HUES48 (cell line): ENCODE data around the gene KCNIP1.
"Not testable (repeated sequence)": the region's sequence is repeated elsewhere in the genome, so short reads cannot be mapped to it uniquely, and the experiment has no call there.

Experiments used
- H3K27ac ChIP-seq: one replicate; pipeline ENCODE4 v1.7.0; 2013; ENCODE audit warnings: low read depth, low read length, inconsistent platforms
- H3K27me3 ChIP-seq: 2 replicates; pipeline ENCODE4 v1.6.1; 2013; ENCODE audit warnings: mild to moderate bottlenecking, low read length; ENCODE audit not compliant: control insufficient read depth, insufficient read depth
- H3K36me3 ChIP-seq: 2 replicates; pipeline ENCODE4 v1.6.1; 2013; ENCODE audit warnings: low read length; ENCODE audit not compliant: control insufficient read depth, insufficient read depth
- H3K4me1 ChIP-seq: 2 replicates; pipeline ENCODE4 v1.6.1; 2013; ENCODE audit warnings: mild to moderate bottlenecking, low read length; ENCODE audit not compliant: control insufficient read depth, insufficient read depth
- H3K4me3 ChIP-seq: 2 replicates; pipeline ENCODE4 v1.5.1; 2013; ENCODE audit warnings: mild to moderate bottlenecking, low read depth, low read length
- H3K9ac ChIP-seq: 2 replicates; pipeline ENCODE4 v1.6.1; 2013; ENCODE audit warnings: mild to moderate bottlenecking, low read depth, low read length, moderate library complexity
- H3K9me3 ChIP-seq: 2 replicates; pipeline ENCODE4 v1.6.1; 2013; ENCODE audit warnings: low read length; ENCODE audit not compliant: control insufficient read depth, insufficient read depth

The KCNIP1 gene

DNA sequence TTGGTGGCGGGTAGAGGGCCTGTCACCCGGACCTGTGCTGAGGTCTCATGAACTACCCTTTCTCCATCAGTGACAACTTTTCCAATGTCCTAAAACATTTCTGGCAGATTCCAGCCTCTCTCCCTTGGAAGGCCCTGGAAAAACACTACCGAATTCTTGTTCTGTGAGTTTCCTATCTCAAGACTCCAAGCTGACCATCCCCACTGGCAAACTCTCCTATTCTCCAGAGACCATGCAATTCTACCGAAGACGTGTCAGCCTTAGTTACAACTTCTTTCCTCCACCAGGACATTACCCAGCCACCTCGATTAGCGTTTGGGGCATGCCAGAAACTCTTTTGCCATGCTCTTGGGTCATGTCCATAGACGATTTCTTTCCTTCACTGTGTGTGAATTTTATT is 252.9 kb downstream of the KCNIP1 start:
- no peak overlapping the region for H3K4me3 ChIP-seq
- no peaks in the 10 kb centered on the region for H3K36me3 ChIP-seq
- no peaks in the 10 kb centered on the region for H3K9me3 ChIP-seq
- H3K27me3 ChIP-seq: no peaks in the 10 kb centered on the region
- no peak overlapping the region for H3K27ac ChIP-seq
- H3K4me1 ChIP-seq: peaks cover 17% of the 10 kb centered on the region
- no peak overlapping the region for H3K9ac ChIP-seq

DNA sequence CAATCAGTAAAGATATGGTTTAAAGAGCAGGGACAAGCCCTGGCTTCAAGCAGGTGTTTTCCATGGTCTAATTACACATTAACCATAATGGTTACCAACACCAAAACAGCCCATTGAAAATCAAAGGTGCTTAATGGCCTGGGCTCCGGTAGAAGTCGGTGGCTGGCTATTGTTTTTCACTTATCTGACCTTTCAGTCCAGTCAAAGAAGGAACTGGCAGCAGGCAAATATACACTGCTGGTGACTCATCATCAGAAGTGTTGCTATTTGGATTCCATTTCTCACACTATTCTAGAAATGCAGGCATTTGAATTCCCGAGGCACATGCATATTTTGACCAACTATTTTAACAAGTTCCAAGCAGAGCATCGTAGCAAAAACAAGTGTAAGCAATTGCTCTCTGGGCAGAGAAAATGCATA is 253.4 kb downstream of the KCNIP1 start:
- H3K36me3 ChIP-seq: no peaks in the 10 kb centered on the region
- no peak overlapping the region for H3K4me3 ChIP-seq
- H3K27ac ChIP-seq: peak overlapping the region; percentile 4
- peaks cover 20% of the 10 kb centered on the region for H3K4me1 ChIP-seq
- no peak overlapping the region for H3K9ac ChIP-seq
- H3K9me3 ChIP-seq: no peaks in the 10 kb centered on the region
- H3K27me3 ChIP-seq: no peaks in the 10 kb centered on the region

DNA sequence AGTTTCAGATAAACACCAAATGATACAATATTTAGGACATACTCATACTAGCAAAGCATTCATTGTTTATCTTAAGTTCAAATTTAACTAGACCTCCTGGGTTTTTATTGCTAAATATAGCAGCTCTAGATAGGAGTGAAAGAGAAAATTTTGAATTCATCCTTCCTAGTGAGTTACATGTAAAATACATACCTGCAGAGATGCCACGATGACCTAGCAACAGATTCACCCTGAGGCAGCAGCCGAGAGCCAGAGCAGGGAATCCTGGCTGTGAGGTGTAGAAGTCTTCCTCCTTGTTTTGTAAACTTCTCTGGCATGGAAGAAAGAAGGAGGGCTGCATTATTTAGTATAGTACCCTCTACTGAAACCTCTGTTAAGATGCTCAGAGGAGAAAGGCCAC is 253.8 kb downstream of the KCNIP1 start:
- Histone ChIP-seq H3K36me3 (no peaks in the 10 kb centered on the region), H3K9ac (no peak overlapping the region), H3K4me1 (peaks cover 20% of the 10 kb centered on the region), H3K27ac (peak overlapping the region; percentile 4), H3K4me3 (no peak overlapping the region), H3K27me3 (no peaks in the 10 kb centered on the region), H3K9me3 (no peaks in the 10 kb centered on the region)

DNA sequence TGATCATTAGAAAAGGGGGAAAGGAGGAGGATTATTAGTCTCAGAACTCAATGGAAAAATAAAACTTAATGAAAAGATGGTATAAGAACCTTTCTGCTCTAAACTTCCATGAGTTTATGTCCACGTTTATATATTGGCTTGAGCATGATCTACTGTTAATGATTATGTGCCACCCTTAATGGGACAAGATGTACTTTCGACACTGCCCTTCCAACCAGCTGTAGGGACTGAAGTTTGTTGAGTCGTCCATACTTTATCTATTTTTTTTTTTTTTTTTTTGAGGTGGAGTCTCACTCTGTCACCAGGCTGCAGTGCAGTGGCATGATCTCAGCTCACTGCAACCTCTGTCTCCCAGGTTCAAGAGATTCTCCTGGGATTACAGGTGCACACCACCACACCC is 254.7 kb downstream of the KCNIP1 start:
- no peaks in the 10 kb centered on the region for H3K36me3 ChIP-seq
- H3K27ac ChIP-seq: no peak overlapping the region
- no peaks in the 10 kb centered on the region for H3K9me3 ChIP-seq
- no peaks in the 10 kb centered on the region for H3K27me3 ChIP-seq
- no peak overlapping the region for H3K4me3 ChIP-seq
- H3K4me1 ChIP-seq: peaks cover 20% of the 10 kb centered on the region
- no peak overlapping the region for H3K9ac ChIP-seq

DNA sequence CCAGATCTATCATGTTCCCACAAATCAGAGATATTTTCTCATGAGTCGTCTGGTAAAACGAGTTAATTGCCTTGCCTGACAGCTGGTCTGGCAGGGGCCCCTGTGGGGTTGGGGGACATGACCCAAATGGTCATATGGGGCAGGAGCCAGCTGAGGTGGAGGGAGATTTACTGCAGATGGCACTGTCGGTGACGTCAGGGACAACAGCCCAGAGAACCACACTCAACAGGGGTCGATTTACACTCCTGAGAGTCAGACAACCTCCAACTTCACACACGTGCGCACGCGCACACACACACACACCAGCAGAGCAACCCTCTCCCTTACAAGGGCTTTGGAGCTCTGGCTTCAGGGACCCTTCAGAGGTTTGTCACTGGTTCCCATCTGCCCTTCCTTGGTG is 256.3 kb downstream of the KCNIP1 start:
- no peak overlapping the region for H3K9ac ChIP-seq
- H3K4me1 ChIP-seq: peaks cover 20% of the 10 kb centered on the region
- no peaks in the 10 kb centered on the region for H3K27me3 ChIP-seq
- H3K36me3 ChIP-seq: no peaks in the 10 kb centered on the region
- H3K27ac ChIP-seq: no peak overlapping the region
- H3K9me3 ChIP-seq: no peaks in the 10 kb centered on the region
- H3K4me3 ChIP-seq: no peak overlapping the region

DNA sequence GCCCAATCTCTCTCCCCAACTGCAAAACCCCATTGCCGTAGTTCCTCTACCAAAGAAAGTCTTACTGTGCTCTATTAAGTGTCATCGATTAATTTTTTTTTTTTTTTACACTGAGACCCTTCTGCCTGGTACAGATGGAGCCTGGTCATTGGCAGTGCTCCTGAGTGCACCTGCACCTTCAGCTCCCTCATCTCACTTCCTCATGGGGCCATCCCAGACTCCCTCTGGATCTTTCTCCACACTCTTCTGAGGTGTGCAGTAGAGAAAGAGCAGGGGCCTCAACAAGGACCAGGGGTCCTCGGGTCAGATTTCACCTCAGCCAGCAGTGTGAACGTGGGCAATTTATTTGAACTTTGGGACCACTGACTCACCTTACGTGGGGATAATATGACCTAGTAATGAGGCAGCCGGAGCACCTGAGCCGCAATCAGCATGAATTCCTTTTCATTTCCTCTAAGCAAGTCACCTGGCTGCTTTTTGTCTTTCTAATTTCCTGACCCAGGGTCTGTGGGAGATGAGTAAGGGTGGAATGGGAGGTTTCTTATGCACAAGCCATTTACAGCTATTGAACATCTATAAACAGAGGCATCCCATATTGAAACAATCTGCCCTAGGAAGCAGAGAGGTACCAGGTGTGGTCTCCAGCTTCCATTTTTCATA is 257.4 kb downstream of the KCNIP1 start:
- H3K9me3 ChIP-seq: no peaks in the 10 kb centered on the region
- peak overlapping the region; percentile 90 for H3K27ac ChIP-seq
- peak overlapping the region; percentile 26 for H3K4me3 ChIP-seq
- peaks cover 20% of the 10 kb centered on the region for H3K4me1 ChIP-seq
- H3K9ac ChIP-seq: peak overlapping the region; percentile 83; the same call in 1 of the 2 replicates
- no peaks in the 10 kb centered on the region for H3K27me3 ChIP-seq
- no peaks in the 10 kb centered on the region for H3K36me3 ChIP-seq

DNA sequence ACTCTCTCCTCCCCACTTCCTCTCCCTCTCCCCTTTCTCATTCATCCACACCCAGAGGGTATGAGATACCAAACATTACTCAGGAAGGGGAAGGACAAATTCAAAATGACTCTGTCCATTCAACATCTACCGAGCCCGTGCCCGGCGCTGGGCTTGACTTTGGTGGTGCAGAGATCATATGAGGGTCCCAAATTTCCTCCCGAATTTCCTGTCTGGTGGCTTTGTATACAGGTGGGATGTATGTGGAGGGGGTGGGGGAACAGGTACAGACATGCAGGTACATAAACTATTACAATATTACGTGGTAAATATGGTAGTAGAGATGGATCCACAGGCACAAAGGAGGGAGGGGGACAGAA is 257.9 kb downstream of the KCNIP1 start:
- H3K27me3 ChIP-seq: no peaks in the 10 kb centered on the region
- peak overlapping the region; percentile 26 for H3K4me3 ChIP-seq
- peaks cover 20% of the 10 kb centered on the region for H3K4me1 ChIP-seq
- peak overlapping the region; percentile 90 for H3K27ac ChIP-seq
- no peaks in the 10 kb centered on the region for H3K36me3 ChIP-seq
- H3K9ac ChIP-seq: peak overlapping the region; percentile 83
- H3K9me3 ChIP-seq: no peaks in the 10 kb centered on the region

DNA sequence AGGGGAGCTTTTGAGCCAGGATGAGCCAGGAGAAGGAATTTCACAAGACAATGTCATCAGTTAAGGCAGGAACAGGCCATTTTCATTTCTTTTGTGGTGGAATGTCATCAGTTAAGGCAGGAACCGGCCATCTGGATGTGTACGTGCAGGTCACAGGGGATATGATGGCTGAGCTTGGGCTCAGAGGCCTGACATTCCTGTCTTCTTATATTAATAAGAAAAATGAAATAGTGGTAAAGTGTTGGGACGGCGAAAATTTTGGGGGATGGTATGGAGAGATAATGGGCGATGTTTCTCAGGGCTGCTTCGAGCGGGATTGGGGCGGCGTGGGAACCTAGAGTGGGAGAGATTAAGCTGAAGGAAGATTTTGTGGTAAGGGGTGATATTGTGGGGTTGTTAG is 258.5 kb downstream of the KCNIP1 start:
- peaks cover 18% of the 10 kb centered on the region for H3K4me1 ChIP-seq
- H3K9me3 ChIP-seq, H3K27me3 ChIP-seq, H3K4me3 ChIP-seq, H3K9ac ChIP-seq, H3K27ac ChIP-seq, H3K36me3 ChIP-seq: not testable (repeated sequence)

DNA sequence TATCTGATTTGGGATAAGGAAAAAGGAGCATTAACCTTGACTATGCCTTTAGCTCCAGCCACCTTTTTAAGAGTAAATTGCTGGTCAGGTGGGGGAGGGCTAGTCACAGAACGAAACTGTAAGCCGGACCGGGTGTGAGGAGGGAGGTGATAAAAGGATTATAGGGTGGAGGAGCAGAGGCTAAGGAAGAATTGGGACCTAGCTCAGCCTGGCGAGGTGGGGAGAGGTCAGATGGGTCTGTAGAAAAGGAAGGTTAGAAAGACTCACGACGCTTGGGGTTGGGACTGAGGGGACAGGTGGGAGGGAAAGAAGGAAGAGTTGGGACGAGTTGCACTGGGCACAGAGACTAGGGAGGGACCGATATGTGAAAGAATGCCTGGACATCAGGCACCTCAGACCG is 262.0 kb downstream of the KCNIP1 start:
- H3K9ac ChIP-seq, H3K4me3 ChIP-seq, H3K9me3 ChIP-seq, H3K27me3 ChIP-seq, H3K36me3 ChIP-seq, H3K27ac ChIP-seq: not testable (repeated sequence)
- H3K4me1 ChIP-seq: peaks cover 26% of the 10 kb centered on the region

DNA sequence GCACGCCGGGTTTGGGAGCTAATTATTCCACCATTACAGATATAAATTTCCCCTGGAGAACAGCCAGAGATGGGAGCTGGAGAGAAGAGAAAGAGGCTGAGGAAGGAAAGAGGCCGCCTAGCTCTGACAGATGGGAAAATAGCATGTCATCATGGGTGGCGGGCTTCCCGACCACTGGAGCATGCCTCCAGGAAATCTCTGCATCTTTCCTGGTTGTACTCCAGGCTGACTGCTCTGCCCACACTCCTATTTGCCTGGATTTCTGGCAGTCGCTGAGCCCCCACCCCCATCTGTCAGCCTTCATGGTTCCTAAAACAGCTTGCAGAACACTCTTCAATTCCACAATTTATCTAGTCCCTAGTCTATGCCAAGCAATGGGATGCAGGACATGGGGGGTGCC is 265.4 kb downstream of the KCNIP1 start:
- Histone ChIP-seq H3K4me3 (no peak overlapping the region), H3K9ac (no peak overlapping the region), H3K9me3 (no peaks in the 10 kb centered on the region), H3K27me3 (no peaks in the 10 kb centered on the region), H3K36me3 (no peaks in the 10 kb centered on the region), H3K4me1 (peaks cover 23% of the 10 kb centered on the region), H3K27ac (no peak overlapping the region)

DNA sequence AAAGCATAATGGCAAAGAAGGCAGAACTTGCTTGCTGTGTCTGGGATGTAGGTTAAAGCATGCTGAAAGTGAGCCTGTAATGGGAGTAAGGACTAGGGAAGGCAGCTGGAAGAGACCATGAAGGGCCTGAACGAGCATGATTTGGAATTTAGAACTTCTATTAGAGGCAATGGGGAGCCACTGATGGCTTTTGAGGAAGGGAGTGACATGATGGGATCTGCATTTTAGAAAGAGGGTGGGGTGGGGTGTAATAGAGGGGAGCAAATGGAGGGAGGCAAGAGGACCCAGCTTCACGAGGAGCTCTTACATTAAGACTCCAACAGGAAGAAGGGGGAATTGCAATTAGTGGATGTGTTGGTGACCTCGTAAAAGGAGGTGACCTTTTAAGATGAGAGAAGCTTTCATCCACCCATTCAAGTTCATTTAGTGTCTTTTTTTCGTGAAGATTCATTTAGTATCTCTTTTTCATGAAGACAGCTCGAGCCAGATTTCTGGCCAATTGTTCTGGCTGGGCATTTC is 266.1 kb downstream of the KCNIP1 start:
- no peak overlapping the region for H3K27ac ChIP-seq
- H3K9me3 ChIP-seq: no peaks in the 10 kb centered on the region
- H3K9ac ChIP-seq: no peak overlapping the region
- no peaks in the 10 kb centered on the region for H3K27me3 ChIP-seq
- H3K36me3 ChIP-seq: no peaks in the 10 kb centered on the region
- H3K4me1 ChIP-seq: peaks cover 27% of the 10 kb centered on the region
- no peak overlapping the region for H3K4me3 ChIP-seq
